ENCODE measurements around the gene PPP1R1A. TPM values are rescaled to one million over a fixed set of nuclear protein-coding genes. Genes with fewer than 3 reads are reported as not detected.

The PPP1R1A gene
- total and polyA plus RNA-seq, 7 donors: 93.7 to 360 (median 215) TPM

DNA sequence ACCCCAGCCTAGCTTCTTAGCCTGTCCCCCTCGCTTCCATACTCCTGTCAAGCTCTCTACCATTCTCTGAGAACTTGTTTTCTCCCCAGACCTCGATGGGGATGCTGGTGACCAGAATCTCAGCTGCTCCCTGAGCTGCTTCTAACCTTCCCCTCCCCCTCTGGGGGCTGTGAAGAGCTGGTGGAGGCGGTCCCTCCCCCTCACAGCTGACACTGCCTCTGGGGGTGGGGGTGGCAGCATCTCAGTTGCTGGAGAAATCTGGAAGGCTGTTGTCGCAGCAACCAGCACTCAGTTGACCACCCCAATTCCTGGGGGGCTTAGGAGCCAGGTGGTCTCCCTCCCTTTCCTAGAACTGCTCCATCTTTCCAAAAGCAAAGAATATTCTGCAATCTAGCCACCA, 4.7 kb downstream of the PPP1R1A start:
- Histone ChIP-seq H3K9me3 (no peaks in the 10 kb centered on the region), H3K27me3 (ENCODE audit: insufficient read depth in 3 of 3, low read length in 2 of 3) (no peaks in the 10 kb centered on the region), H3K4me1 (peaks cover 12% of the 10 kb centered on the region), H3K27ac (no peak overlapping the region), H3K4me3 (no peak overlapping the region), H3K36me3 (ENCODE audit: insufficient read depth in 1 of 2, low read depth in 1 of 2) (peaks cover 0 to 36% of the 10 kb centered on the region in 2 donors)
- TF ChIP-seq, protein P1, sequence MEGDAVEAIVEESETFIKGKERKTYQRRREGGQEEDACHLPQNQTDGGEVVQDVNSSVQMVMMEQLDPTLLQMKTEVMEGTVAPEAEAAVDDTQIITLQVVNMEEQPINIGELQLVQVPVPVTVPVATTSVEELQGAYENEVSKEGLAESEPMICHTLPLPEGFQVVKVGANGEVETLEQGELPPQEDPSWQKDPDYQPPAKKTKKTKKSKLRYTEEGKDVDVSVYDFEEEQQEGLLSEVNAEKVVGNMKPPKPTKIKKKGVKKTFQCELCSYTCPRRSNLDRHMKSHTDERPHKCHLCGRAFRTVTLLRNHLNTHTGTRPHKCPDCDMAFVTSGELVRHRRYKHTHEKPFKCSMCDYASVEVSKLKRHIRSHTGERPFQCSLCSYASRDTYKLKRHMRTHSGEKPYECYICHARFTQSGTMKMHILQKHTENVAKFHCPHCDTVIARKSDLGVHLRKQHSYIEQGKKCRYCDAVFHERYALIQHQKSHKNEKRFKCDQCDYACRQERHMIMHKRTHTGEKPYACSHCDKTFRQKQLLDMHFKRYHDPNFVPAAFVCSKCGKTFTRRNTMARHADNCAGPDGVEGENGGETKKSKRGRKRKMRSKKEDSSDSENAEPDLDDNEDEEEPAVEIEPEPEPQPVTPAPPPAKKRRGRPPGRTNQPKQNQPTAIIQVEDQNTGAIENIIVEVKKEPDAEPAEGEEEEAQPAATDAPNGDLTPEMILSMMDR (IDR thresholded peaks at IDR 0.05): no peak
- intact Hi-C loops (cut with DNase I): no loop called here
- no peak for ATAC-seq
- DNase-seq: no peak
- 46 to 56% (median 54%) methylated on average over 4 of the region's 4 CpGs for WGBS, 3 donors

DNA sequence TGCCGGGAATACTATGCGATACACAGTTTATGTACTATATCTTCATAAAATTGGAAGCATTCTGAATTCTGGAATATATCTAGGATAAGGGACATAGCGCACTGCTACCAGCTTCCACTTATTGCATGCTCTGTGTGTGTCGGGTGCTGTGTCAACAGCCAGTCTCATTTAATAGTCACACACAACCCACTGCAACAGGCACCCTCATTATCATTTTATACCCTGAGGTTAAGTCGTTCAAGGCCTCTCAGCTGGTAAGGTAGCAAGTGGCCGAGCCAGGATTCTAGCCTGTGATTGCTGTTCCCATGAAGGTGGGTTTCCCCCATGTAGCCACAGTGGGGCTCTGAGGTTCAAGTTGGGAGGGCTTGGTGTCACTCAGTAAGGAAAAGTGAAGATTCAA, 7.0 kb downstream of the PPP1R1A start:
- Histone ChIP-seq H3K4me3 (no peak overlapping the region), H3K27me3 (ENCODE audit: insufficient read depth in 3 of 3, low read length in 2 of 3) (no peaks in the 10 kb centered on the region), H3K36me3 (ENCODE audit: insufficient read depth in 1 of 2, low read depth in 1 of 2) (peaks cover 0 to 36% of the 10 kb centered on the region in 2 donors), H3K27ac (no peak overlapping the region), H3K4me1 (peaks cover 4% of the 10 kb centered on the region), H3K9me3 (no peaks in the 10 kb centered on the region)
- WGBS, 3 donors: 84 to 92% (median 85%) methylated on average over 6 of the region's 6 CpGs
- DNase-seq (no peak), ATAC-seq (no peak)
- TF ChIP-seq, protein P1 (IDR thresholded peaks at IDR 0.05): no peak
- intact Hi-C loops (cut with DNase I): no loop called here

DNA sequence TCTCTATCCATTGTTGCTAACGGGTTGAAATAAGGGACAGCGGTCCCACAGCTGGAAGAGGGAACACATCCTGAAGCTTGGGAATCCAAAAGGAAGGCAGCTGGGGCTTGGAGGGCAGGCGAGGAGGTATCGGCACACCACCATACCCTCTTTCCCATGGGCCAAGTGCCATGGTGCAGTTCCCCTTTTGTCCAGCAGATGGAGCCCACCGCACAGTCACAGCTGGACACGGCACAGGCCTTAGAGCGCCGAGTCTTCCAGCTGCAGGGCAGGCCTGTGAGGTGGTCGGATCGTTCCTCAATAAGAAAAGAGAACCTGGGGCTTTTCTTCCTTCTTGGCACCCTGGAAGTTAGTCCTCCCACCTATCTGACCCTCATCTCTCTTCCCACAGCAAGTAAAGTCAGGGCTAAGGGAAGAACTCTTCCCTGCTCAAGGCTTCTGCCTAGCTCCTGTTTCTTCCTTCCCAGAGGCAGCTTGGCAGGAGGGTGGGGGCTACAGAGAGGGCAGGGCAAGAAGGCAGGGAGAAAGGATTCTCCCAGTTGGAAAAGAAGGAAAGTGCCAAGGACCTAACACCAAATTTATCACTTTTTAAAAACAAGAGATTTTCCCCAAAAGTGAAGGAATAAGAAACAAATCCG, 8.6 kb downstream of the PPP1R1A start:
- WGBS, 3 donors: 11 to 14% (median 13%) methylated on average over 11 of the region's 11 CpGs
- TF ChIP-seq, protein P1 (IDR thresholded peaks at IDR 0.05): peak; percentile 100
- peak; percentile 85 to 91 for DNase-seq
- peak; percentile 94 to 98 (median 96) for ATAC-seq
- H3K4me1 ChIP-seq: no peaks in the 10 kb centered on the region
- no peak overlapping the region for H3K27ac ChIP-seq
- H3K27me3 ChIP-seq (ENCODE audit: insufficient read depth in 3 of 3, low read length in 2 of 3): no peaks in the 10 kb centered on the region
- intact Hi-C loops (cut with DNase I): loop anchor here in 1 of 2 donors (5.0 kb wide), 1 partner anchor 372 kb away; no protein-coding TSS in a partner anchor
- H3K9me3 ChIP-seq: no peaks in the 10 kb centered on the region
- no peak overlapping the region for H3K4me3 ChIP-seq
- H3K36me3 ChIP-seq (ENCODE audit: insufficient read depth in 1 of 2, low read depth in 1 of 2): peaks cover 0 to 36% of the 10 kb centered on the region in 2 donors

DNA sequence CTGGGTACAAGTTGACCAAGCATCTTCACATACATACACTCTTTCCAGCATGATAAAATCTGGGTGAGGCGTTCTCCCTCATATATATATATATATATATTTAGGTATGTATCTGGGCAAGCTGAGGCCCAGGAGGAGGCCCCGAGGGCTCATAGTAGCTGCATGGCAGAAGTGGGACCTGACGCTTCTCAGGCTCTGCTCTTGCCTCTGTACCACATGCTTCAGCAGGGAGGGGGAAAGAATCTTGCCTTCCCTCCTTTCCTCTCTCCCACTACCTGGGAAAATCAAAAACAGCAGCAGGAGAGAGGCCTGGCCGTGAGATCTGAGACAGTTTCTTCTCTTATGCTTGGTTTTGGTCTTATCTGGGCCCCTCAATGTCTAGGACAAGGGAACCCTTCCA, 9.2 kb downstream of the PPP1R1A start:
- DNase-seq: no peak
- no peak overlapping the region for H3K4me3 ChIP-seq
- 65 to 69% (median 66%) methylated on average over 4 of the region's 4 CpGs for WGBS, 3 donors
- H3K27ac ChIP-seq: no peak overlapping the region
- TF ChIP-seq, protein P1 (IDR thresholded peaks at IDR 0.05): no peak
- intact Hi-C loops (cut with DNase I): loop anchor here in 1 of 2 donors (5.0 kb wide), 1 partner anchor 373 kb away; no protein-coding TSS in a partner anchor
- H3K27me3 ChIP-seq (ENCODE audit: insufficient read depth in 3 of 3, low read length in 2 of 3): no peaks in the 10 kb centered on the region
- peaks cover 0 to 36% of the 10 kb centered on the region in 2 donors for H3K36me3 ChIP-seq (ENCODE audit: insufficient read depth in 1 of 2, low read depth in 1 of 2)
- no peaks in the 10 kb centered on the region for H3K9me3 ChIP-seq
- ATAC-seq: peak in 1 of 4 donors; percentile 4
- H3K4me1 ChIP-seq: no peaks in the 10 kb centered on the region
